ENCODE measurements around the gene TMEM59L.
"Not testable (repeated sequence)": the region's sequence is repeated elsewhere in the genome, so short reads cannot be mapped to it uniquely, and the experiment has no call there.

The TMEM59L gene

GRCh38 chr19:18612772-18613588 is at the start of gene TMEM59L:
Gene TMEM59L, plus strand, starts transcription at chr19:18612870. Its CDS starts 89 bp downstream, at chr19:18612959.
- DNase-seq (ENCODE audit: low read depth in 3 of 3), result no peak

GRCh38 chr19:18566953-18567352 is 45.7 kb upstream of the TMEM59L start:
- DNase-seq (ENCODE audit: low read depth in 3 of 3), result no peak

GRCh38 chr19:18568367-18568766 is 44.3 kb upstream of the TMEM59L start:
- no peak for DNase-seq (ENCODE audit: low read depth in 3 of 3)

- DNase-seq (ENCODE audit: low read depth in 3 of 3), result peak; percentile 96 to 99 (median 98)
Observed at GRCh38 chr19:18571564-18572344, 40.9 kb upstream of the TMEM59L start, which contains the start of gene UBA52. Gene UBA52, plus strand, starts transcription at chr19:18571857. Its CDS starts 1,444 bp downstream, at chr19:18573301.

GRCh38 chr19:18574691-18575291 is 37.9 kb upstream of the TMEM59L start:
- no peak for DNase-seq (ENCODE audit: low read depth in 3 of 3)

- DNase-seq (ENCODE audit: low read depth in 3 of 3), result no peak
Observed at GRCh38 chr19:18576383-18576782, 36.3 kb upstream of the TMEM59L start.

- no peak for DNase-seq (ENCODE audit: low read depth in 3 of 3)
Observed at GRCh38 chr19:18577365-18577914, 35.2 kb upstream of the TMEM59L start.

GRCh38 chr19:18580311-18580710 is 32.4 kb upstream of the TMEM59L start:
- DNase-seq (ENCODE audit: low read depth in 3 of 3), result no peak

GRCh38 chr19:18586306-18586705 is 26.4 kb upstream of the TMEM59L start:
- no peak for DNase-seq (ENCODE audit: low read depth in 3 of 3)

- no peak for DNase-seq (ENCODE audit: low read depth in 3 of 3)
Observed at GRCh38 chr19:18587561-18587960, 25.1 kb upstream of the TMEM59L start.

GRCh38 chr19:18587962-18588610 is 24.6 kb upstream of the TMEM59L start:
- DNase-seq (ENCODE audit: low read depth in 3 of 3), result no peak

- peak; percentile 71 to 91 (median 82) for DNase-seq (ENCODE audit: low read depth in 3 of 3)
Observed at GRCh38 chr19:18588611-18589379, 23.9 kb upstream of the TMEM59L start, which contains the start of gene REX1BD. Gene REX1BD, plus strand, starts transcription at chr19:18588798. Its CDS starts 4 bp downstream, at chr19:18588802.

- peak; percentile 26 to 41 (median 38) for DNase-seq (ENCODE audit: low read depth in 3 of 3)
Observed at GRCh38 chr19:18589380-18590272, 23.0 kb upstream of the TMEM59L start.

GRCh38 chr19:18590273-18591272 is 22.1 kb upstream of the TMEM59L start:
- DNase-seq (ENCODE audit: low read depth in 3 of 3), result no peak

GRCh38 chr19:18591735-18592385 is 20.8 kb upstream of the TMEM59L start:
- no peak for DNase-seq (ENCODE audit: low read depth in 3 of 3)

- DNase-seq (ENCODE audit: low read depth in 3 of 3), result not testable (repeated sequence)
Observed at GRCh38 chr19:18592732-18593131, 19.9 kb upstream of the TMEM59L start.

- DNase-seq (ENCODE audit: low read depth in 3 of 3), result no peak
Observed at GRCh38 chr19:18593367-18594095, 19.1 kb upstream of the TMEM59L start.
